Bronchial epithelial cell (primary cell): ENCODE measurements around the gene SLC9A5. TPM values are rescaled to one million over a fixed set of nuclear protein-coding genes. Genes with fewer than 3 reads are reported as not detected.

Experiments
- DNase-seq: peaks from one replicate; pipeline ENCODE4 v3.0.0-alpha.2; 2010; ENCODE audit warnings: low read depth
- FAIRE-seq: peaks from 2 replicates; lab custom pipeline; 2011; peaks lifted over from hg19 to GRCh38; lab: Jason Lieb, UNC
- H3K27me3 ChIP-seq: 2 replicates; pipeline ENCODE4 v1.5.1; 2011; ENCODE audit warnings: low read length; ENCODE audit not compliant: control insufficient read depth, insufficient read depth
- H3K36me3 ChIP-seq: 2 replicates; pipeline ENCODE4 v1.5.1; 2011; ENCODE audit warnings: low read length; ENCODE audit not compliant: control insufficient read depth, insufficient read depth
- H3K4me3 ChIP-seq: 2 replicates; pipeline ENCODE4 v1.5.1; 2011; ENCODE audit warnings: mild to moderate bottlenecking, low read depth, low read length, control low read depth
- total RNA-seq: library from RNA; depleted of rRNA; stranded (reverse); fragments of >200 nt; gene quantifications from 2 replicates; pipeline ENCODE4 v1.2.1, GENCODE V29; 2014
- TF ChIP-seq, protein P1 (sequence below): IDR thresholded peaks from 2 replicates; pipeline ENCODE4 v1.5.1; 2011; ENCODE audit warnings: mild to moderate bottlenecking, moderate library complexity, low read length, control low read depth, inconsistent platforms; ENCODE audit not compliant: insufficient read depth, severe bottlenecking

Gene SLC9A5
- total RNA-seq, 1 donor from 2014 or later = 0.26 TPM

DNA sequence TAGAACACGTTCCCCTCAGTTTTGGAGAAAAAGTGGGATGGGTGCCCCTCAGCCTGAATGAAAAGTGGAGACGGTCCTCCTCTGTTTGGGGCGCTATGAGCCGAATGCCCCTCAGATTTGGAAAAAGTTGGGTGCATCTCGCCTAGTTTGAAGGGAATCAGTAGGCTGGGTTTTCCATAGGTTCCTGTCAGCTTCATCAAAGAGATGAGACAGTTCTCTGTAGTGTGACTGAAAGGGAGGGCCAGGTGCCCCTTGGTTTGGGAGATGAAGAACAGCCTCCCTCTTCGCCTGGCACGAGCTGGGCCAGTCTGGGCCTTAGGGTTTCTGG, 742 bp upstream of the SLC9A5 start:
- Histone ChIP-seq H3K36me3 (no peaks in the 10 kb centered on the region), H3K27me3 (no peaks in the 10 kb centered on the region), H3K4me3 (peak overlapping the region; percentile 42)
- no peak for DNase-seq
- TF ChIP-seq, protein P1, sequence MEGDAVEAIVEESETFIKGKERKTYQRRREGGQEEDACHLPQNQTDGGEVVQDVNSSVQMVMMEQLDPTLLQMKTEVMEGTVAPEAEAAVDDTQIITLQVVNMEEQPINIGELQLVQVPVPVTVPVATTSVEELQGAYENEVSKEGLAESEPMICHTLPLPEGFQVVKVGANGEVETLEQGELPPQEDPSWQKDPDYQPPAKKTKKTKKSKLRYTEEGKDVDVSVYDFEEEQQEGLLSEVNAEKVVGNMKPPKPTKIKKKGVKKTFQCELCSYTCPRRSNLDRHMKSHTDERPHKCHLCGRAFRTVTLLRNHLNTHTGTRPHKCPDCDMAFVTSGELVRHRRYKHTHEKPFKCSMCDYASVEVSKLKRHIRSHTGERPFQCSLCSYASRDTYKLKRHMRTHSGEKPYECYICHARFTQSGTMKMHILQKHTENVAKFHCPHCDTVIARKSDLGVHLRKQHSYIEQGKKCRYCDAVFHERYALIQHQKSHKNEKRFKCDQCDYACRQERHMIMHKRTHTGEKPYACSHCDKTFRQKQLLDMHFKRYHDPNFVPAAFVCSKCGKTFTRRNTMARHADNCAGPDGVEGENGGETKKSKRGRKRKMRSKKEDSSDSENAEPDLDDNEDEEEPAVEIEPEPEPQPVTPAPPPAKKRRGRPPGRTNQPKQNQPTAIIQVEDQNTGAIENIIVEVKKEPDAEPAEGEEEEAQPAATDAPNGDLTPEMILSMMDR = no peak
- no peak for FAIRE-seq

DNA sequence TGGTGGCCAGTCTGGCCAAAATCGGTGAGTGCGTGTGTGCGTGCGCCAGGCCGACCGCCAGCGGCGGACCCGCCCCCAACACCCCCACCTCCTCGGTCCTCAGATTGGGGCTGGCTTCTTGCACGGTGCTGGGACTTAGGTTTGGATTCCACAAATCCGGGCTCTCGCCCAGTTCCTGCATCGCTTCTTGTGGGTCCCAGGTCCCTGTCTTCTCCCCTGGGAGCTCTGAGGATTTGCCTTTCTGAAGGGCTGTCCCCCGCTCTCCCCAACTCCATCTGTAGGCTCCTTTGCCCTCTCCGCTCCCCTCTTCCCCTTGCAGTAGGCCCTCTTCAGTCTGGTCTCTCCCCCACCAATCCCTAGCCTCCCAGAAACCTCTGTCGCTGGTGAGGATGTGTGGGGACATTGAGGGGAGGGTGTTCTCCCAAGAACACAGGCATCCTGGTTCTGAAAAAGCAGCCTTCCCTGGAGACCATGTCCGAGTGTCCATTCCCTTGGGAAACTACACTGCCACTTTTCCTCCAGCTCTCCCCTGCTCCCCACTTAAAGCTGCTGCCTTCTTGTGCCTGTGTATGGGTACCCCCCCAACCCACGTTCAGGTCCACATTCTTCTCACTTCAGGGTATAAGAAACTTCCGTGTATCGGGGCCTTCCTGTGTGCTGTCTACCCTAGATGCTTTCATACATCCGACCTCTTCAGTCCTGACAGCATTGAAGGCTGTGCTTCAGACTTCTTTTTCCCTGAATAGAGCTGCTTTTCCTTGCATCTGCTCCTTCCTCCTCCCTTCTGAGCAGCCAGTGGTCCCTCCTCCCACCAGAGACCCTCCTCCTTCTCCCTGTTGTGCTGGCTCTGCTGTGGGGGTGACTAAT, 632 bp downstream of the SLC9A5 start:
- Histone ChIP-seq H3K27me3 (no peaks in the 10 kb centered on the region), H3K36me3 (no peaks in the 10 kb centered on the region), H3K4me3 (peak overlapping the region; percentile 42)
- TF ChIP-seq, protein P1 = no peak
- no peak for FAIRE-seq
- no peak for DNase-seq

DNA sequence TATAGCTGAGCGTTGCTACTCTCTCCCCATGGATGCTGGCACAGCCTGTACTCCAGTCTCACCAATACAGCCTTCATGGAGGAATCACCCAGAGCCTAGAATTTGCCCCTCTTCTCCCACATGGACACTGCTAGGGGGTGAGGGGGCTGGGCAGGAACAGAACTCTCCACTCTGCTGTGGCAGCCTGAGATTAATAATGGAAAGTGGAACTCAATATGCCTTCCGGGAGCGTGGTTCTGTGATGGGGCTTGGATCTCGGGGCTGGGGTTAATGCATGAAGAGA, 1.2 kb downstream of the SLC9A5 start:
- Histone ChIP-seq H3K27me3 (no peaks in the 10 kb centered on the region), H3K4me3 (no peak overlapping the region), H3K36me3 (no peaks in the 10 kb centered on the region)
- DNase-seq = no peak
- FAIRE-seq = no peak
- TF ChIP-seq, protein P1 = no peak

DNA sequence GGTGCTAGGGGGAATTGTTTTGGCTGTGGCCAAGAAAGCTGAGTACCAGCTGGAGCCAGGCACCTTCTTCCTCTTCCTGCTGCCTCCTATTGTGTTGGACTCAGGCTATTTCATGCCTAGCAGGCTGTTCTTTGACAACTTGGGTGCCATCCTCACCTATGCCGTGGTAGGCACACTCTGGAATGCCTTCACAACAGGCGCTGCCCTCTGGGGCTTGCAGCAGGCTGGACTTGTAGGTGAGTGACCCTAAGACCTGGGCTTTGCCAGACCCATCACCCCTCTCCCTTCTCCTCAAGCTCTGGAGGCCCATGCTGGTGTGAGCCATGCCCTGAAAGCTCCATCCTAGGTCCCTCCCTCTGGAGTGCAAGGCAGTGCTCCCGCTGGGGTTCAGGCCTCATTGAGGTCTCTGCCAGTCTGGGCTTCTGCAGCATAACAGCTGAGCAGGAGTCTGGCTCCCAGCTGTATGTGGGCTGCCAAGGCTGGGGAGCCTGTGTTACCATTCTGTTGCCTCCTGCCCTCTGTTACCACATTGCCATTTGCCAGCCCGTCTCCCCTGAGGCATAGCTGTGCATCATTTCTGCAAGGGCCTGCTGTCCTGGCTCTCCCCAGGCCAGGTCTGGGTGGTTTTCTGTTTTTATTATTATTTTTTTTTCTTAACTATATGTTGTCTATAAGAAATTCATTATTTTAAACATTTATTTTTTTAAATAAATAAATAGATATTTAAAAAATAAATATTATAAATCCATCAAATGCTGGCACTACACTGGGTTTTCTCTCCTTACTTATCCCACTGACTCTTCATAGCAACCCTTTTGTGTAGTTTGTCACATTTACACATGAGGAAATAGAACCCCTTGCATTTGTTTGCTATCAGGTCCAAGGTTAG, 4.1 kb downstream of the SLC9A5 start:
- Histone ChIP-seq H3K4me3 (no peak overlapping the region), H3K27me3 (no peaks in the 10 kb centered on the region), H3K36me3 (no peaks in the 10 kb centered on the region)
- DNase-seq (no peak), FAIRE-seq (no peak)
- TF ChIP-seq, protein P1 = no peak

DNA sequence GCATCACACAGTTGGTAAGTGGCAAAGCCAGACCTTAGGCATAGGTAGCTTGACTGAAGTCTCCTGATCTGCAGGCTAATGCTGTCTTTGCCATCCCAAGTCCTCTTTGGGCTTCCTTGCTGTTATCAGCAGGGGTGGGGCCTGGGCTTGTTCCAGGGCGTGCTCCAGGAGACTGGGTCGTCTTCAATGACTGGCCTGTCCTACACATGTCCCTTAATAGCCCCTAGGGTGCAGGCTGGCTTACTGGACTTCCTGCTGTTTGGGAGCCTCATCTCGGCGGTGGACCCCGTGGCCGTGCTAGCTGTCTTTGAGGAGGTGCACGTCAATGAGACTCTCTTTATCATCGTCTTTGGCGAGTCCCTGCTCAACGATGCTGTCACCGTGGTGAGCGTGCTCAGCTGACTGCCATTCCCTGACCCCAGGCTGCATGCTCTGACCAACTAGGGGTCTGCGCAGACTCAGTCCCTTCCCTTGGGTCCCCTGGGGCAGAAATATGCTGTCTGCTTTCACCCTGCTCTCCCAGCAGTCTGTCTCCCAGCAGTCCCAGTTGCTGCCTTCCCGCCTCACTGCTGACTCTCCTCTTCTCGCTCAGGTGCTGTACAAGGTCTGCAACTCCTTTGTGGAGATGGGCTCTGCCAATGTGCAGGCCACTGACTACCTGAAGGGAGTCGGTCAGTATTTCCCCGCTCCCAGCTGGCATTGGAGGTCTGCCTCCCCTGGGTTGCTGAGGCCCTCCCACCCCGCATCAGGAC, 6.2 kb downstream of the SLC9A5 start:
- Histone ChIP-seq H3K27me3 (no peaks in the 10 kb centered on the region), H3K36me3 (no peaks in the 10 kb centered on the region), H3K4me3 (no peak overlapping the region)
- FAIRE-seq = no peak
- no peak for DNase-seq
- TF ChIP-seq, protein P1 = no peak
